GM12865 (cell line): ENCODE data around the gene SATB2.

Source experiments
- DNase-seq: peaks from one replicate; pipeline ENCODE4 v3.0.0; 2010; ENCODE audit warnings: low read depth
- H3K4me3 ChIP-seq: 2 replicates; pipeline ENCODE4 v1.5.1; 2011; ENCODE audit warnings: mild to moderate bottlenecking, low read depth, low read length, control low read depth
- TF ChIP-seq, protein P1 (sequence below): IDR thresholded peaks from 2 replicates; pipeline ENCODE4 v1.5.1; 2011; ENCODE audit warnings: low read length, control low read depth, low read depth, inconsistent platforms; ENCODE audit not compliant: insufficient read depth; ENCODE audit errors: missing control alignments

SATB2 gene

DNA sequence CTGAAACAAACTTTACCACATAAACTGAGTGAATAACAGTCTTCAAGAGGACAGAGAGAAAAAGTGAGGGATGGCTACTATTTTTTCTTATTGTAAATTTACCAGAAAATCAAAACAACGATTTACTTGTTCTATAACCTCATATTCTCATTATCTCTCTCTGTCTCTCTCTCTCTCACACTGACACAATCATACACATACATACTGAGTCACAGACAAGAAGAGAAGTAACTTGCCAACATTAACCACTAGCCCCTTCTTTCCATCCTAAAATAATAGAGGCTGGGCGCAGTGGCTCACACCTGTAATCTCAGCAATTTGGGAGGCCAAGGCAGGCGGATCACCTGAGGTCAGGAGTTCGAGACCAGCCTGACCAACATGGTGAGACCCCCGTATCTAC lies 18.2 kb downstream of the SATB2 start:
- no peak overlapping the region for H3K4me3 ChIP-seq
- DNase-seq: no peak
- TF ChIP-seq, protein P1, sequence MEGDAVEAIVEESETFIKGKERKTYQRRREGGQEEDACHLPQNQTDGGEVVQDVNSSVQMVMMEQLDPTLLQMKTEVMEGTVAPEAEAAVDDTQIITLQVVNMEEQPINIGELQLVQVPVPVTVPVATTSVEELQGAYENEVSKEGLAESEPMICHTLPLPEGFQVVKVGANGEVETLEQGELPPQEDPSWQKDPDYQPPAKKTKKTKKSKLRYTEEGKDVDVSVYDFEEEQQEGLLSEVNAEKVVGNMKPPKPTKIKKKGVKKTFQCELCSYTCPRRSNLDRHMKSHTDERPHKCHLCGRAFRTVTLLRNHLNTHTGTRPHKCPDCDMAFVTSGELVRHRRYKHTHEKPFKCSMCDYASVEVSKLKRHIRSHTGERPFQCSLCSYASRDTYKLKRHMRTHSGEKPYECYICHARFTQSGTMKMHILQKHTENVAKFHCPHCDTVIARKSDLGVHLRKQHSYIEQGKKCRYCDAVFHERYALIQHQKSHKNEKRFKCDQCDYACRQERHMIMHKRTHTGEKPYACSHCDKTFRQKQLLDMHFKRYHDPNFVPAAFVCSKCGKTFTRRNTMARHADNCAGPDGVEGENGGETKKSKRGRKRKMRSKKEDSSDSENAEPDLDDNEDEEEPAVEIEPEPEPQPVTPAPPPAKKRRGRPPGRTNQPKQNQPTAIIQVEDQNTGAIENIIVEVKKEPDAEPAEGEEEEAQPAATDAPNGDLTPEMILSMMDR: no peak

DNA sequence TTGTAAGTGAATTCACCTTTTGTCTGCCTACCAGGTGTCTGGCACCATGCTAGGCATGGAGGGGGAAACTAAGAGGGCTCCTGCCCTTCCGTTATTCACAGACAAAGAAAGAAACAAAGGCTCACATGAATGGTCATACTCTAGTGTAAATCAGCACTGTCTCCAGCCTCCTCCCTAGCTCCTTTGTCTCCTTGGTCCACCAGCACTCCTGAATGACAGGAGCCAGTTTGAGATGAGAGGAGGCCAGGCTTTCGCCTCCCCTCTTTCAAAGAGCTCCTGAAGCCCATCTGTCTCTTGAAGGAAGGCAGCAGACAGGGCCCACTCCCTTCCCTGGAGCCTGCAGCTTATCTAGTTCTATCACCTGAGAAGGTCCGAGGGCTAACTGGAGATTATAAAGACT lies 18.7 kb downstream of the SATB2 start:
- no peak for DNase-seq
- TF ChIP-seq, protein P1: no peak

DNA sequence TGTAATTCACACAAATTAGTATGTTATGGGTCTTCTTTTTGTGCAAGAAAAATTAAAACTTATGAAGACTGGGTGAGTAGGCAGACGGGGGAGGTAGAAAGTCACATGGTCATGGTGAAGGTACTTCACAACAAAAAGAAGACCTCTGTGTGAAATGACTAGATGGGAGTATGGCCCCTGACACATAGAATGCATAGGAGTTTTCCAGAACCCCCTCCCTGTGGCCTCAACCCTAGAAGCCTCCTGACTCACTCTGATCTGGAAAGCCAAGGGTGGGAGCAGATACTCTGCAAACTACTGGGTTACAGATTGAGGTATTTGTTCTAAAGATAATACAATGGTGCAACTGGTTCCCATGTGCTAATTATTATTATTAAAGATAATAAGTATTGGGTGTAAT lies 23.2 kb downstream of the SATB2 start:
- DNase-seq: no peak
- TF ChIP-seq, protein P1: no peak

More for the DNA sequence above, 18.7 kb downstream of the SATB2 start:
- H3K4me3 ChIP-seq: no peak overlapping the region

DNA sequence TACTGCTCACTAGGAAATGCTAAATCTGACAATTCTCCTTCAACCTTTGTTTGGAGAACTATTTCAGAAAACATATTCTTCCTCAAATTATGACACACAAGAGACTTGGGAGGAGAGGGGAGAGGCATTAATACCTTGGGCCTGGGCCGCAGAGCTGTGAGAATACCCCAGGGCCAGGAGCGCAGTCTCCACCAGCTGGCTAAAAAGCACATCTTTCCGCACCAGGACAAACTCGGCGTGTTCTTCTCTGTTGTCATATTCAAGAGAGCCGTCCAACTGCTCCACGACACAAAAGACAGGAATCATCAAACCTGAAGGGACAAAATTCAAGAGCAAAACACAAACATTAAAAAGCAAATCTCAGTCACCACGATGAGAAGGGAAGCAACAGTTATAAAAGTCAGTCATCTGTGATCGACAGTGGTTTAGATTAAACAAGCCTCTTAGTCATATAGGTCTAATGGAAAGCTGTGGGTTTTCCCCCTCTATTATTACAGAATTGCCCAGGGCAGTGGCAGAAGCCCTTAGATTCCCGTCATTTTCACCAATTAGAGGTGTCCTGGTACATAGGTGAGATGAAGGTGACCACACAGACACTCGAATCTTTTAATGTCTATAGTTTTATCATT lies 24.4 kb downstream of the SATB2 start:
- DNase-seq: no peak

More for the DNA sequence above, 23.2 kb downstream of the SATB2 start:
- H3K4me3 ChIP-seq: no peak overlapping the region

DNA sequence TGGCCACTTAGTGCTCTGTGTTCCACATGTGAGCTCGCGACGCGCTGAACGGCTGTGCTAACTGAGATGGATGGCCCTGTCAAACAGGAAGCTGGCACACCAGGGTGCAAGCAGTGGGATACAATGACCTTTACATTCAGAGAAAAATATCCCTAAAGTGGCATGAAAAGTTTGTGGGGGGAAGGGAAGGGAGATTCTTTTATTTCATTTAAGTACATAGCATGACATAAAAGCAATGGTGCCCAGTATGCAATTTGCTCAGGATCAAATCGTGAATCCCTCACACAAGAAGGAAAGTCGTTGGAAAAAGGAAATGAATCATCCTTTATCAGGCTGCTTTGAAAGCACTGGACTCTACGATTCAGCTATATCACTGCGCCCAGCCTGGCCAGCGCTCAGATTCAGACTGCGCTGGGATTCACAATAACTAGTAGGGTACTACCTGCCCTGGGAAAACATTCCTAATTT lies 26.0 kb downstream of the SATB2 start:
- no peak overlapping the region for H3K4me3 ChIP-seq
- DNase-seq: no peak
- TF ChIP-seq, protein P1: no peak

More for the DNA sequence above, 24.4 kb downstream of the SATB2 start:
- H3K4me3 ChIP-seq: no peak overlapping the region
- TF ChIP-seq, protein P1: no peak

DNA sequence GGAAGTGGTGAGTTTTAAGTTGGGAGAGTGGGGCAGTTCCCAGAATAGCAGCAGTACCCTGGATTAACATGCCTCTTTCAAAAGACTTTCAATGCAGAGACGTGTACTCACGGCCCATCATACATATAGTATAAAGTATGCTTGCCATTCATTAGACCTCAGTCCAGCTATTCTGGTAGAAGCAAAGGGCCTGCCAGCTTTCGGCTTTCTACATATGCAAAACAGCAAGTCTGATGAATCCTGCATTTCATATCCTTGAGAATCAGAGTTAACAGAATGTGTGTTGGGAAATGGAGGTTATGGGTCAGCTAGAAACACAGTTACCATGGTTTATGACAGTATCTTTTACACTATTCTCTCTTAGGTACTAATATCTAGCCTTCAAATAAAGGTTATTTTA lies 27.5 kb downstream of the SATB2 start:
- TF ChIP-seq, protein P1: no peak
- no peak overlapping the region for H3K4me3 ChIP-seq
- DNase-seq: no peak

DNA sequence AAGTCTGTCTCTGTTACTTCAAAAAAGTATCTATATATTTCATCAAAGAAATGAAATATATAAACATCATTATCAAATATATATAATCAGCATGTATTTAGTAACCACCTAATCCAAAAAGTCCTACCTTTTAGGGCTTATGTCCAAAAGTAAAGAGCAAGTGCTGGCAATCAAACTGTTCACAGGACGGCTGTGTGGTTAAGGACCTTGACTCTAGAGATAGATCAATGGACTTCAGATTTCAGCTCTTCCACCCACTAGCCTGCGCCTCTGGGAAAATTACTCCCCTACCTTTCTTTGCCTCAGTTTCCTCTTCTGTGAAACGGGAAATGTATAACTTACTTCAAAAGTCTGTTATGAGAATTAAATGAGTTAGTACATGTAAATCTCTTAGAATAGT lies 29.4 kb downstream of the SATB2 start:
- no peak overlapping the region for H3K4me3 ChIP-seq
- TF ChIP-seq, protein P1: no peak
- DNase-seq: no peak
